Osteoblast (primary cell): Measurements from ENCODE around the gene VPS26B. TPM values are rescaled to one million over a fixed set of nuclear protein-coding genes. Genes with fewer than 3 reads are reported as not detected.
"Not testable (repeated sequence)": the region's sequence is repeated elsewhere in the genome, so short reads cannot be mapped to it uniquely, and the experiment has no call there.

Source experiments
- DNase-seq: peaks from one replicate; pipeline ENCODE4 v3.0.0; 2011; ENCODE audit warnings: low spot score, mixed read lengths; ENCODE audit not compliant: insufficient read length; ENCODE audit errors: missing footprints
- H2AFZ ChIP-seq: 2 replicates; pipeline ENCODE4 v1.6.0; 2011; ENCODE audit warnings: mild to moderate bottlenecking, low read length
- H3K27ac ChIP-seq: 2 replicates; pipeline ENCODE4 v1.5.1; 2011; ENCODE audit warnings: mild to moderate bottlenecking, low read depth, low read length, moderate library complexity
- H3K27me3 ChIP-seq: 2 replicates; pipeline ENCODE4 v1.6.0; 2012; ENCODE audit warnings: mild to moderate bottlenecking, control low read depth, inconsistent platforms, low read length, moderate library complexity; ENCODE audit not compliant: insufficient read depth
- H3K36me3 ChIP-seq: 2 replicates; pipeline ENCODE4 v1.5.1; 2011; ENCODE audit warnings: mild to moderate bottlenecking, low read length, control low read depth, moderate library complexity; ENCODE audit not compliant: insufficient read depth
- H3K4me1 ChIP-seq: 2 replicates; pipeline ENCODE4 v1.5.1; 2011; ENCODE audit warnings: mild to moderate bottlenecking, low read length, control low read depth, moderate library complexity; ENCODE audit not compliant: insufficient read depth
- H3K4me2 ChIP-seq: 2 replicates; pipeline ENCODE4 v1.6.0; 2011; ENCODE audit warnings: mild to moderate bottlenecking, low read length; ENCODE audit not compliant: insufficient read depth
- H3K4me3 ChIP-seq: fragments of 200-600 bp; sonication (generic); 3 replicates; pipeline ENCODE4 v1.5.1; 2012; ENCODE audit warnings: mild to moderate bottlenecking, low read length, inconsistent platforms; ENCODE audit not compliant: insufficient read depth
- H3K79me2 ChIP-seq: 2 replicates; pipeline ENCODE4 v1.6.0; 2012; ENCODE audit warnings: mild to moderate bottlenecking, low read length, control low read depth, inconsistent platforms; ENCODE audit not compliant: insufficient read depth
- H3K9me3 ChIP-seq: 2 replicates; pipeline ENCODE4 v1.5.1; 2011; ENCODE audit warnings: low read depth, low read length, control low read depth
- H4K20me1 ChIP-seq: 2 replicates; pipeline ENCODE4 v1.6.0; 2012; ENCODE audit warnings: mild to moderate bottlenecking, low read length, control low read depth; ENCODE audit not compliant: insufficient read depth
- total RNA-seq: library from RNA; depleted of rRNA; stranded (reverse); fragments of >200 nt; gene quantifications from 2 replicates; pipeline ENCODE4 v1.2.3, GENCODE V29; 2012
- TF ChIP-seq, protein P1 (sequence below): IDR thresholded peaks from 2 replicates; pipeline ENCODE4 v1.5.1; 2011; ENCODE audit warnings: mild to moderate bottlenecking, low read depth, low read length, moderate library complexity; ENCODE audit errors: extremely low read depth

The VPS26B gene
- 51.3 and 54.3 TPM in 2 replicates for total RNA-seq

- H2AFZ ChIP-seq, result peak within 1 kb of the TSS; percentile 99
Measured at GRCh38 chr11:134223836-134224709, at the start of gene VPS26B, which contains the start of gene NCAPD3. VPS26B (plus strand) TSS chr11:134224671; CDS start chr11:134225123, 452 bp downstream. NCAPD3 (minus strand) TSS chr11:134223967; CDS start chr11:134223926, 41 bp downstream.

GRCh38 chr11:134176284-134176683, 48.2 kb upstream of the VPS26B start:
- H3K4me3 ChIP-seq, result no peak overlapping the region
- DNase-seq, result no peak
- no peak overlapping the region for H2AFZ ChIP-seq
- no peak overlapping the region for H3K4me2 ChIP-seq
- H3K36me3 ChIP-seq, result peaks cover 48% of the 10 kb centered on the region
- no peak overlapping the region for H3K27ac ChIP-seq
- no peaks in the 10 kb centered on the region for H3K79me2 ChIP-seq
- peaks cover 2% of the 10 kb centered on the region for H3K4me1 ChIP-seq
- H3K27me3 ChIP-seq, result no peaks in the 10 kb centered on the region
- TF ChIP-seq, protein P1, sequence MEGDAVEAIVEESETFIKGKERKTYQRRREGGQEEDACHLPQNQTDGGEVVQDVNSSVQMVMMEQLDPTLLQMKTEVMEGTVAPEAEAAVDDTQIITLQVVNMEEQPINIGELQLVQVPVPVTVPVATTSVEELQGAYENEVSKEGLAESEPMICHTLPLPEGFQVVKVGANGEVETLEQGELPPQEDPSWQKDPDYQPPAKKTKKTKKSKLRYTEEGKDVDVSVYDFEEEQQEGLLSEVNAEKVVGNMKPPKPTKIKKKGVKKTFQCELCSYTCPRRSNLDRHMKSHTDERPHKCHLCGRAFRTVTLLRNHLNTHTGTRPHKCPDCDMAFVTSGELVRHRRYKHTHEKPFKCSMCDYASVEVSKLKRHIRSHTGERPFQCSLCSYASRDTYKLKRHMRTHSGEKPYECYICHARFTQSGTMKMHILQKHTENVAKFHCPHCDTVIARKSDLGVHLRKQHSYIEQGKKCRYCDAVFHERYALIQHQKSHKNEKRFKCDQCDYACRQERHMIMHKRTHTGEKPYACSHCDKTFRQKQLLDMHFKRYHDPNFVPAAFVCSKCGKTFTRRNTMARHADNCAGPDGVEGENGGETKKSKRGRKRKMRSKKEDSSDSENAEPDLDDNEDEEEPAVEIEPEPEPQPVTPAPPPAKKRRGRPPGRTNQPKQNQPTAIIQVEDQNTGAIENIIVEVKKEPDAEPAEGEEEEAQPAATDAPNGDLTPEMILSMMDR, result no peak
- H3K9me3 ChIP-seq, result no peaks in the 10 kb centered on the region
- no peaks in the 10 kb centered on the region for H4K20me1 ChIP-seq

More at GRCh38 chr11:134223836-134224709, at the start of gene VPS26B, which contains the start of gene NCAPD3:
- peak; percentile 100 for DNase-seq
- Histone ChIP-seq H3K4me3 (peak within 1 kb of the TSS; percentile 97), H3K36me3 (peaks cover 8% of the 10 kb centered on the region), H3K79me2 (peaks cover 80% of the 10 kb centered on the region), H3K27me3 (no peaks in the 10 kb centered on the region), H3K9me3 (no peaks in the 10 kb centered on the region), H3K4me2 (peak within 1 kb of the TSS; percentile 99), H3K27ac (peak within 1 kb of the TSS; percentile 94), H4K20me1 (peaks cover 34% of the 10 kb centered on the region), H3K4me1 (peaks cover 20% of the 10 kb centered on the region)
- TF ChIP-seq, protein P1, result no peak

GRCh38 chr11:134178032-134178674, 46.3 kb upstream of the VPS26B start:
- no peak overlapping the region for H2AFZ ChIP-seq
- no peak overlapping the region for H3K4me2 ChIP-seq
- no peaks in the 10 kb centered on the region for H3K9me3 ChIP-seq
- no peak for DNase-seq
- H3K4me1 ChIP-seq, result peaks cover 11% of the 10 kb centered on the region
- H3K36me3 ChIP-seq, result peaks cover 56% of the 10 kb centered on the region
- no peaks in the 10 kb centered on the region for H3K79me2 ChIP-seq
- no peaks in the 10 kb centered on the region for H4K20me1 ChIP-seq
- H3K4me3 ChIP-seq, result no peak overlapping the region
- H3K27ac ChIP-seq, result no peak overlapping the region
- no peaks in the 10 kb centered on the region for H3K27me3 ChIP-seq
- TF ChIP-seq, protein P1, result no peak

GRCh38 chr11:134181707-134182106, 42.8 kb upstream of the VPS26B start:
- Histone ChIP-seq H2AFZ (peak overlapping the region; percentile 50), H3K4me2 (peak overlapping the region; percentile 54), H3K4me1 (peaks cover 11% of the 10 kb centered on the region), H3K9me3 (no peaks in the 10 kb centered on the region), H3K36me3 (peaks cover 56% of the 10 kb centered on the region), H4K20me1 (no peaks in the 10 kb centered on the region), H3K27me3 (no peaks in the 10 kb centered on the region), H3K27ac (peak overlapping the region; percentile 69), H3K79me2 (no peaks in the 10 kb centered on the region), H3K4me3 (no peak overlapping the region)
- DNase-seq, result peak; percentile 80
- TF ChIP-seq, protein P1, result no peak

DNA sequence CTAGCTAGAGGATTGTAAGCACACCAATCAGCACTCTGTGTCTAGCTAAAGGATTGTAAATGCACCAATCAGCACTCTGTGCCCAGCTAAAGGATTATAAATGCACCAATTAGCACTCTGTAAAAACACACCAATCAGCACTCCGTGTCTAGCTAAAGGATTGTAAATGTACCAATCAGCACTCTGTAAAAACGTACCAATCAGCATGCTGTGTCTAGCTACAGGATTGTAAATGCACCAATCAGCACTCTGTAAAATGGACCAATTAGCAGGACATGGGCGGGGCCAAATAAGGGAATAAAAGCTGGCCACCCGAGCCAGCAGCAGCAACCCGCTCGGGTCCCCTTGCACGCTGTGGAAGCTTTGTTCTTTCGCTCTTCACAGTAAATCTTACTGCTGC, 36.4 kb upstream of the VPS26B start:
- H2AFZ ChIP-seq, result not testable (repeated sequence)

More for the DNA sequence above, 36.4 kb upstream of the VPS26B start:
- not testable (repeated sequence) for H3K4me2 ChIP-seq, H3K4me1 ChIP-seq, H3K4me3 ChIP-seq, H3K27me3 ChIP-seq, H3K9me3 ChIP-seq, H4K20me1 ChIP-seq, DNase-seq, H3K79me2 ChIP-seq, H3K27ac ChIP-seq
- H3K36me3 ChIP-seq, result peaks cover 45% of the 10 kb centered on the region
